NCI-H82 treated with DMSO at 0.1 percent for 48 hours (cell line): Measurements from ENCODE around the gene ADPRH.
"Not testable (repeated sequence)": the region's sequence is repeated elsewhere in the genome, so short reads cannot be mapped to it uniquely, and the experiment has no call there.

Experiments
- DNase-seq: peaks from one replicate; lab custom pipeline; 2025; ENCODE audit not compliant: unreplicated experiment; lab: John Stamatoyannopoulos, UW

The ADPRH gene

GRCh38 chr3:119594929-119595328 lies 15.6 kb downstream of the ADPRH start:
- DNase-seq = not testable (repeated sequence)

GRCh38 chr3:119595639-119596334 lies 16.5 kb downstream of the ADPRH start:
- DNase-seq = no peak

DNA sequence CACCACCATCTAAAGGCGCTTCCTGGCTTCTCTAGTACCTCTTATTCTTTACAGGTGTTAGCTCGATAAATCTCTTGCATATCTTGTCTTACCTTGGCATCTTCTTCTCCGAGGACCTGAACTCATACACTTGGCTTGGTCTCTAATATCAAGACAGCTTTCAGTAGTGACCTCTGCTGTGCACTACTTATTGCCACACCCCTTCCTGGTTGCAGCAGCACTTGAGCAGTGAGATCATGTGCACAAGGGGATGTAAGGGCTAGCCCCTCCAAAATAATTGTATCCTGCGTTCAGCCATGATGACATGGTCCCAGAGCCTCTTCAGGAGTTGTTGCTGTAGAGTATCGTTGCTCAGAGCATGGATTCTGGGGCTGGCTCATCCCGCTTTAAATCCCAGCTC lies 17.1 kb downstream of the ADPRH start:
- DNase-seq = no peak

- DNase-seq = no peak
Measured at GRCh38 chr3:119597548-119598288, 18.4 kb downstream of the ADPRH start, which contains the start of gene PLA1A. PLA1A (plus strand) TSS chr3:119597885; CDS start chr3:119597914, 29 bp downstream.

- no peak for DNase-seq
Measured at GRCh38 chr3:119598410-119599098, 19.3 kb downstream of the ADPRH start.

- no peak for DNase-seq
Measured at GRCh38 chr3:119599558-119600174, 20.4 kb downstream of the ADPRH start.

DNA sequence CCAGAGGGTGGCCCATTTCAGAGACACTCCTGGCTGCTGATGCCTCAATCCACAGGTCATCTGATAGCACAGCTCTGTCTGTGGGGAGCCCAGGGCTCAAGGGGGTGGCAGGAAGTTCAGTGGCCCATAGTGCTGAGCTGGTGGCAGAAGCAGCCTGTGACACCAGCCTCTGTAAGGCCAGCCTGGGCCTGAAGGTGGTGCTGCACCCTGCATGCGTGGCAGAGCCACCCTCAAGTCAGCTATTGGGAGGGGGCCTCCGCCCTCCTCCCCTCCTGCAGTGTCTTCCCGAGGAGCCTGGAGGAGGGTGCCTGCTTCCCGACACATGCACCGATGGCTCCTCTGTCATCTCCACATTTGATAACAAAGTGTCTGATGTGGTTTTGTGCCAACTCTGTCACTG lies 21.4 kb downstream of the ADPRH start:
- no peak for DNase-seq

DNA sequence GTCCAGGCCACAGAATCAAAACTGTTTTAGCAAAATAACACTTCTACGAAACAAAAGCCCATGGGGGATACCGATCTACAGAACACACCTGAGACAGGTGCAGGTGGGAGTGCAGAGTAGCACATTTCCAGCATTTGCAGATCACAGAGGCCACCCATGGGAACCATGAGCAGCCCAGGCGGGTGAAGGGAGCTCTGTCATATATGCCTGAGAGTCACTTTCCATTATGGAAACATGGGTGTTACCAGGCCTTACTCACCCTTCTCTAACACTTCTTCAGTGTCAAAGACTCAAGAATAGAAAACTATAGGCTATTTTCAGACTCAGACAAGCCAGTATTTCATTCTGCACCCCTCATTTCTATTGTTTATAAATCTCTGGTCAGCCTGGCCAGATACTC lies 21.9 kb downstream of the ADPRH start:
- DNase-seq = no peak

- no peak for DNase-seq
Measured at GRCh38 chr3:119602676-119603075, 23.4 kb downstream of the ADPRH start.

GRCh38 chr3:119604878-119605277 lies 25.6 kb downstream of the ADPRH start:
- no peak for DNase-seq

GRCh38 chr3:119608405-119609000 lies 29.2 kb downstream of the ADPRH start:
- no peak for DNase-seq

GRCh38 chr3:119609301-119609700 lies 30.0 kb downstream of the ADPRH start:
- no peak for DNase-seq

GRCh38 chr3:119611664-119612063 lies 32.4 kb downstream of the ADPRH start:
- DNase-seq = no peak

GRCh38 chr3:119613201-119613600 lies 33.9 kb downstream of the ADPRH start:
- no peak for DNase-seq

- no peak for DNase-seq
Measured at GRCh38 chr3:119613872-119614271, 34.6 kb downstream of the ADPRH start.

DNA sequence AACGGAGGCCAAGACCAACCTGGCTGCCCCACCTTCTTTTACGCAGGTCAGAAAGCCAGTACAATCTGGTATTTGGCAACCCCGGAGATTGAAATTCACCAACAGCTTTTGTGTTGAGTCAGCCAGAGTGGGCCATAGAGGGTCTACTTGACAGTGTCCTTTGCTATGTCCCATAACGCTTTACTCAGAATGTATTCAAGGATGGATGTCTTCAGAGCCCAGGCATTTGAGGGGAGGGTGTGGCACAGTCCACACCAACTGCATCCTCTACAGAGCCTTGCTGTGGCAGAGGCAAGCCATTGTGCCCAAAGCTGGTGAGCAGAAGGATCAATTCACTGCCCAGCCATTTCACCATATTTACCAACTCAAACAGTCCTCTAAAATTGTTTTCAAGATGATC lies 36.8 kb downstream of the ADPRH start:
- no peak for DNase-seq

- DNase-seq = no peak
Measured at GRCh38 chr3:119619094-119619493, 39.8 kb downstream of the ADPRH start.

DNA sequence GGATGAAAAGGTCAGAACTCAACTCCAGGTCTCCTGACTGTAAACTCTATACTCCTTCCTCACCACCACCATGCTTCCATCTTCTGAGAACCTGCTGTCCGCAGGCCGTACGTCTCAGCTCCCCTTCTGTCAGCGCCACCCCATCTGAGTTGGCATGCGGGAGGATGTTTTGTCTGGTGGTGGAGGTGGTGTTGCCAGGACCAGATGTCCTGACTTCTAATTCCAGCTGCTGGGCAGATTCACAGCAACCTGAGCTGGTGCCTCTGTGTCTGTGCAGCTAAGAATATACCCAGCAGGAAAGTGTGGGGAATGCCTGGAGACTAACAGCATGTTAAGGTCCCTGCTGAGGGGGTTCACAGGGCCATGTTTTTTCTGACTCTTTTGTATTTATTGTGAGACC lies 41.6 kb downstream of the ADPRH start:
- DNase-seq = no peak

DNA sequence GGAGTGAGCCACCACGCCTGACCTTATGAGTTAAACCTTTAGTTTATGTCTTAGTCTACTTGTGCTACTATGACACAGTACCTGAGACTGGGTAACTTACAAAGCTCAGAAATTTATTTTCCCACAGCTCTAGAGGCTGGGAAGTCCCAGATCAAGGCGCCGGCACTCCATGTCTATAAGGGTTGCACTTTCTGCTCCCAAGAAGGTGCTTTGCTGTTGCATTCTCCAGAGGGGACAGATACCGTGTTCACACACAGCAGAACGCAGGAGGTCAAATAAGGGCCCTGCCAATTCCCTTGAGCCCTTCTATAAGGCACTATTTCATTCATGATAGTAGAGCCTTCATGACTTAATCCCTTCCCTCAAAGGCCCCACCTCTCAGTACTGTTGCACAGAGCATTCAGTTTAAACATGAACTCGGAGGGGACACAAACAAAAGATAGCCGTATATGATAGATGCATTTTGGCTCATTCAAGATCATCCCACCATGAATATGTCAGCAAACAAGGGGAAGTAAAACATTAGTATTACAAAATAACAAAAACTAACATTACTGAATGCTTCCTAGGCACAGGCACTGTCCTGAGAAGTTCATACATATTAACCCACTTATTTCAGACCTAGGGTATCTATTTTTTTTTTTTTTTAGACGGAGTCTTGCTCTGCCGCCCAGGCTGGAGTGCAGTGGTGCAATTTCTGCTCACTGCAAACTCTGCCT lies 44.9 kb downstream of the ADPRH start:
- DNase-seq = no peak

DNA sequence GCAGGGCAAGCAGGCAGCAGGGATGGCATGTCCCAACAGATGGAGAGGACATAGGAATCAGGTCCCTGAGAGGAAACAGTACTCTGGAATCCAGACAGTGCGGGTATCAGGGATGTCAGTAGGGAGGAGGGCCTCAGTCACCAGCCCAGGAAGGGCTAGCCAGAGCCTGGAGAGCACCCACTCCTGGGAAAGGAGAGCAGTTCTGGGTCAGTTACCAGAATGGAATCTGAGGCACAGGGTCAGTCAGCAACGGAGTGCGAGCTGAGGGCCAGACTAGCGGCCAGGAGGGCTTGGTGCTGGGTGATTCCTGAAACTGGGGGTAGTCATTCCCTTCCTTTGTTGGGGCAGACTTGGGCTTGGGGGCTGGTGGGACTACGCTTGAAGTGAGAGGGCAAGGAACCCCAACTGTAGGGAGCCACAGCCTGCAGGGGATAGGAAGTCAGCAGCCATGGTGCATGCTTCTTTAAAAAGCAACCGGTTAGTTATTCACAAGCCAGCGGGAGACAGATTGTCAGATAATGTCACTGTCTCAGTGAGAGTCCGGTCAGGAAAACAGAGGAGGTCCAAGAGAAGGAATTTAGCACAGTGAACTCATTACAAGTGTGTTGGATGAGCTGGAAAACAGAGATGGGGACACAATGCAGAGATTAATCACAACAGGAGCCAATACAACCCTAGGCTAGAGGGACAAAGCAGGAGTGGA lies 46.3 kb downstream of the ADPRH start:
- DNase-seq = no peak
